Kidney (tissue), 14 donors: ENCODE data around the gene ZFHX2. TPM values are rescaled to one million over a fixed set of nuclear protein-coding genes. Genes with fewer than 3 reads are reported as not detected.

Source experiments
- DNase-seq, 5 donors: peaks; one replicate each; pipeline ENCODE4 v3.0.0-alpha.2; 2013 to 2020
- FAIRE-seq: peaks from 2 replicates; lab custom pipeline; 2012; peaks lifted over from hg19 to GRCh38; lab: Jason Lieb, UNC
- H3K27ac ChIP-seq, 2 donors: one replicate each; pipeline ENCODE4 v1.7.0; 2013; ENCODE audit warnings: low read depth in 2 of 2, low read length in 2 of 2, inconsistent platforms in 1 of 2
- H3K27me3 ChIP-seq: one replicate; pipeline ENCODE4 v1.7.1; 2013; ENCODE audit warnings: low read length, inconsistent platforms; ENCODE audit not compliant: control insufficient read depth, insufficient read depth
- H3K36me3 ChIP-seq, 3 donors: one replicate each; pipeline versions ENCODE4 v1.7.0 to v1.7.1; 2013; ENCODE audit warnings: low read length in 3 of 3, control low read depth in 1 of 3, inconsistent platforms in 1 of 3; ENCODE audit not compliant: insufficient read depth in 3 of 3, control insufficient read depth in 2 of 3
- H3K4me1 ChIP-seq, 3 donors: one replicate each; pipeline versions ENCODE4 v1.7.0 to v1.7.1; 2013; ENCODE audit warnings: low read length in 3 of 3, inconsistent platforms in 1 of 3, low read depth in 1 of 3; ENCODE audit not compliant: control insufficient read depth in 2 of 3, insufficient read depth in 2 of 3
- H3K4me3 ChIP-seq, 3 donors: one replicate each; pipeline versions ENCODE4 v1.7.0 to v1.8.1; 2013; ENCODE audit warnings: low read length in 3 of 3, control low read depth in 1 of 3, inconsistent platforms in 1 of 3
- H3K9ac ChIP-seq, 3 donors: one replicate each; pipeline versions ENCODE4 v1.7.0 to v1.7.1; 2013; ENCODE audit warnings: low read length in 3 of 3, control low read depth in 1 of 3, inconsistent platforms in 1 of 3
- H3K9me3 ChIP-seq, 3 donors: one replicate each; pipeline versions ENCODE4 v1.7.0 to v1.7.1; 2013; ENCODE audit warnings: low read length in 3 of 3, control low read depth in 1 of 3, inconsistent platforms in 1 of 3; ENCODE audit not compliant: control insufficient read depth in 2 of 3, insufficient read depth in 1 of 3
- intact Hi-C: fragments of 100-400 bp; cut with DNase I; formaldehyde crosslinking; loops from one replicate; pipeline ENCODE4 v1.11.1; 2022
- polyA plus RNA-seq: library from polyadenylated mRNA; stranded (reverse); fragments of 350-450 nt; fragmentation: Illumina TruSeq; extraction: RNeasy Lipid Tissue Mini Kit (QIAGEN cat#74804); gene quantifications from one replicate; pipeline ENCODE4 v1.2.3, GENCODE V29; 2014; ENCODE audit warnings: low read depth, low replicate concordance; ENCODE audit not compliant: insufficient read depth
- total RNA-seq: library from RNA; stranded (reverse); fragmentation: NEBNext Ultra II Directional; extraction: Animal tissue kit (Norgen Biotek cat#: 25700); gene quantifications from one replicate; pipeline ENCODE4 v1.2.1, GENCODE V29; 2021
- TF ChIP-seq, protein P1 (sequence below): IDR thresholded peaks from 3 replicates; pipeline ENCODE4 v1.5.1; 2012; ENCODE audit warnings: mild to moderate bottlenecking, moderate library complexity, borderline replicate concordance; ENCODE audit not compliant: insufficient read depth; ENCODE audit errors: extremely low read depth
- donor health status: control.
- donor health status: control.
- donor health status: control.
- donor health status: control.
- donor health status: control.
- donor health status: DM: yes; HTN: yes; CAD: no.
- donor health status: Normal renal cell carcinoma (clear cell type).

The ZFHX2 gene
- total and polyA plus RNA-seq, 2 donors from 2014 or later: 4.9 to 6.1 TPM

DNA sequence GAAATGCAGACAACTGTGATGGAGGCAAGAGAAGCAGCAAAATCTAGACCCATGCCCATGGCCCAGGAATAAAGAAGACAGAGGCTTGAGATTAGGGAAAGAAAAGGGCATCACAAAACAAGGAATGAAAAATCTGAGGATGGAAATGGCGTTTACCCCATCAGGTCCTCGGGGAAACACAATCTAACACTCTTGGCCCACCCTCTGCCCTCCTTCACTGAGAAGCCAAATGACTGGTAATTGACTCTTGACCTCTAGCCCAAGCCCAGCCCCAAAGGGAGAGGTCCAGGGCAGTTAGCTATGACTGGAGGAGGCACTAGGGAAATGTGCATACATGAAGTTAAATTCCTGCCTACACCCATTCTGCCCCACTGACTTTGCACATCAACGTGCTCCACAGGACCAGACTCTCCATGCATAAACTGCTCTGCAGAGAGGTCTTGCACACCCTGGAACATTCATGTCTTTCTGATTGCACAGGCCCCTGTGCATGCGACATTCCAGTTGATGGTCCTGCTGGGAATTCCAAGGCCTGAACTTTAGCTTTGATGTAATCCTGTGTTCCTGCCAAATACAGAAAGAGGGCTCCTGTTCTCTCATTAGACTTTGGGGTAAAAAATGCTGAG, 5.7 kb downstream of the ZFHX2 start:
- DNase-seq: peak in 1 of 5 donors; percentile 43
- FAIRE-seq: no peak

DNA sequence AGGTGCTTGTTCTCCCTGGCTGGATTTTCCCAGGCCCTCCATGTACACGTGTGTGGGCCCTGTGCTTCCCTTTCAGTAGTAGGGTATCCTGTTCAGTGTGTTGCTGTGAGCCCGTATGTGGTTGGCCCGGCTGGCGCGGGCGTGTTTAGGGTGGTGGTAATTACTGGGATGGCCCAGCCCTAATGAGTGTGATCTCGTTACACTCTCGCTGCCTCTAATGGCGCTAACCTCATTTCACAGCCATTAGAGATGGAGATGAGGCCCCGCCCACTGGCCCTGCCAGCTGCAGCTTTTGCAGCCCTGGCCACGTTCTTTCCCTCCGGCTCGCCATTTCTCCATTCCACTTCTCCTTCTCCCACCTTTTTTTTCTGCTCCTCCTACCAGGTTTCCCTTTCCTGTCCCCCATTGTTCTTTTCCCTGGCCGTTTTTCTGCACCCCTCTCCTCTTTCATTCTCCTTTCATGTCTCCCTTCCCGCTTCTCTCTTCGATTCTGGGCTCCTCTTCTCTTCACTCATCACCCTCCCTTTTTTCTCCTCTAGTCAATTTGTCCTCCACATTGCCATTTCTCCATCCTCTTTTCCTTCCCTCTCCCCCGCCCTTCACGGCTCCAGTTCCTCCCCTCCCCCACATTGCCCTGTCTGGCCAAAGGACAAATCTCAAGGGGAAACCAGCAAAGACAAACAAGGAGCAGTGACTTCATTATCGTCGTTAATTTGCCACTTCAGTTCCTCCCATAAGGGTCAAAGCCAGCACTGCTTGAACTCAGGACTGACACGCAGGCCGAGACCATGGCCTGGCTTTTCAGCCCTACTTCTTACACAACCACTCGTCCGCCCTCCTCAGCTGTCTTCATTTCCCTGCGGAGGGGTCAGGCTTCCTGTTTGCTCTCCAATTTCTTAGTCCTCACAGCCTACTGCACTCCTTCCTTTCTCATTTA, 6.8 kb downstream of the ZFHX2 start:
- FAIRE-seq (no peak), DNase-seq (peak; percentile 56 to 90 (median 72))
- Histone ChIP-seq H3K4me1 (peaks cover 0 to 19% (median 9%) of the 10 kb centered on the region in 3 donors), H3K27ac (peak overlapping the region; percentile 65 to 66), H3K27me3 (no peaks in the 10 kb centered on the region), H3K36me3 (no peaks in the 10 kb centered on the region), H3K9me3 (no peaks in the 10 kb centered on the region), H3K4me3 (peak overlapping the region in 1 of 3 donors; percentile 14), H3K9ac (no peak overlapping the region)
- TF ChIP-seq, protein P1, sequence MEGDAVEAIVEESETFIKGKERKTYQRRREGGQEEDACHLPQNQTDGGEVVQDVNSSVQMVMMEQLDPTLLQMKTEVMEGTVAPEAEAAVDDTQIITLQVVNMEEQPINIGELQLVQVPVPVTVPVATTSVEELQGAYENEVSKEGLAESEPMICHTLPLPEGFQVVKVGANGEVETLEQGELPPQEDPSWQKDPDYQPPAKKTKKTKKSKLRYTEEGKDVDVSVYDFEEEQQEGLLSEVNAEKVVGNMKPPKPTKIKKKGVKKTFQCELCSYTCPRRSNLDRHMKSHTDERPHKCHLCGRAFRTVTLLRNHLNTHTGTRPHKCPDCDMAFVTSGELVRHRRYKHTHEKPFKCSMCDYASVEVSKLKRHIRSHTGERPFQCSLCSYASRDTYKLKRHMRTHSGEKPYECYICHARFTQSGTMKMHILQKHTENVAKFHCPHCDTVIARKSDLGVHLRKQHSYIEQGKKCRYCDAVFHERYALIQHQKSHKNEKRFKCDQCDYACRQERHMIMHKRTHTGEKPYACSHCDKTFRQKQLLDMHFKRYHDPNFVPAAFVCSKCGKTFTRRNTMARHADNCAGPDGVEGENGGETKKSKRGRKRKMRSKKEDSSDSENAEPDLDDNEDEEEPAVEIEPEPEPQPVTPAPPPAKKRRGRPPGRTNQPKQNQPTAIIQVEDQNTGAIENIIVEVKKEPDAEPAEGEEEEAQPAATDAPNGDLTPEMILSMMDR: no peak
- intact Hi-C loops: no loop called here

More for the DNA sequence above, 5.7 kb downstream of the ZFHX2 start:
- H3K27me3 ChIP-seq: peaks cover 4% of the 10 kb centered on the region
- H3K9me3 ChIP-seq: no peaks in the 10 kb centered on the region
- no peak overlapping the region for H3K9ac ChIP-seq
- TF ChIP-seq, protein P1: no peak
- H3K36me3 ChIP-seq: no peaks in the 10 kb centered on the region
- peaks cover 0 to 23% (median 17%) of the 10 kb centered on the region in 3 donors for H3K4me1 ChIP-seq
- H3K27ac ChIP-seq: peak overlapping the region; percentile 42 to 65
- intact Hi-C loops: no loop called here
- peak overlapping the region in 1 of 3 donors; percentile 10 for H3K4me3 ChIP-seq

DNA sequence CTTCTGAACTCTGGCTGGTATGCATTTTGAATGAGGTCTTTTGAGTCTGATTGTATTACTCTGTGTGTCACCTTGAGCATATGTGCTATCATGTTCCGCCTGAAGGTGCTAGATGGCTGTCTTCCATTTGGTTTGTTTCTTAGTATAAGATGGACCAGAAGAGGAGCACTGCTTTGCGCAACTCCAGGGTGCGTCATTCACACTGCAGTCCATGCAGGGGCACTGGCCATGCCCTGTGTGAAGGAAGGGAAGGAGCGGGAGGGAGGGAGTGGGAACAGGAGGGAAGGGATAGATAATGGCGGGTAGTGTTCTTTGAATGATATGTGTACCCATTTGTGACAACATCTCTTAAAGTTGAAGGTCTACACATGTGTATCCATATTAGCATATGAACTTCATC, 8.2 kb downstream of the ZFHX2 start:
- Histone ChIP-seq H3K4me3 (peak overlapping the region in 1 of 3 donors; percentile 10), H3K27me3 (no peaks in the 10 kb centered on the region), H3K4me1 (peaks cover 3 to 19% (median 9%) of the 10 kb centered on the region in 3 donors), H3K9me3 (no peaks in the 10 kb centered on the region), H3K36me3 (no peaks in the 10 kb centered on the region), H3K27ac (no peak overlapping the region), H3K9ac (no peak overlapping the region)
- intact Hi-C loops: no loop called here
- TF ChIP-seq, protein P1: no peak
- FAIRE-seq: no peak
- DNase-seq: no peak
